Left lobe of liver (tissue), 2 donors: ENCODE measurements around the gene NUTF2. TPM values are rescaled to one million over a fixed set of nuclear protein-coding genes. Genes with fewer than 3 reads are reported as not detected.
"Not testable (repeated sequence)": the region's sequence is repeated elsewhere in the genome, so short reads cannot be mapped to it uniquely, and the experiment has no call there.

Experiments used
- ATAC-seq: fragments of 200-7000 bp; cut with Tn5 transposase; one replicate; pipeline ENCODE4 v1.9.1; 2020; ENCODE audit warnings: mild to moderate bottlenecking, moderate library complexity
- DNase-seq: peaks from one replicate; pipeline ENCODE4 v3.0.0-alpha.2; 2020; ENCODE audit warnings: low spot score
- total RNA-seq: library from RNA; stranded (reverse); gene quantifications from one replicate; pipeline ENCODE4 v1.2.1, GENCODE V29; 2021
- donor health status: DM: no; HTN: no; CAD: no; lungs with moderate emphysema.
- donor health status: DM: no; HTN: yes; CAD: no.

The NUTF2 gene
- total RNA-seq, 1 donor from 2014 or later, result 23.2 TPM

GRCh38 chr16:67862623-67863583 lies 16.2 kb downstream of the NUTF2 start:
- no peak for DNase-seq

GRCh38 chr16:67864044-67864443 lies 17.3 kb downstream of the NUTF2 start:
- ATAC-seq, DNase-seq: not testable (repeated sequence)

More at GRCh38 chr16:67862623-67863583, 16.2 kb downstream of the NUTF2 start:
- ATAC-seq, result no peak

- ATAC-seq (no peak), DNase-seq (no peak)
Measured at GRCh38 chr16:67864594-67864993, 17.9 kb downstream of the NUTF2 start.

- DNase-seq, result no peak
- peak; percentile 89 for ATAC-seq
Measured at GRCh38 chr16:67865318-67865717, 18.6 kb downstream of the NUTF2 start.

GRCh38 chr16:67868290-67868689 lies 21.6 kb downstream of the NUTF2 start:
- DNase-seq (no peak), ATAC-seq (no peak)

GRCh38 chr16:67869653-67870052 lies 22.9 kb downstream of the NUTF2 start:
- ATAC-seq (peak; percentile 17), DNase-seq (no peak)

- DNase-seq, result no peak
- no peak for ATAC-seq
Measured at GRCh38 chr16:67871256-67871655, 24.5 kb downstream of the NUTF2 start.

- DNase-seq (no peak), ATAC-seq (no peak)
Measured at GRCh38 chr16:67872131-67872630, 25.4 kb downstream of the NUTF2 start.

GRCh38 chr16:67872631-67873434 lies 26.1 kb downstream of the NUTF2 start, which contains the start of gene EDC4:
Gene EDC4 (plus strand): TSS chr16:67873052. CDS start chr16:67873262, 210 bp downstream.
- ATAC-seq (peak; percentile 92), DNase-seq (peak; percentile 88)

GRCh38 chr16:67873435-67874370 lies 27.0 kb downstream of the NUTF2 start:
- DNase-seq (no peak), ATAC-seq (peak; percentile 11)

- DNase-seq (no peak), ATAC-seq (no peak)
Measured at GRCh38 chr16:67874372-67874771, 27.6 kb downstream of the NUTF2 start.

GRCh38 chr16:67877064-67877463 lies 30.3 kb downstream of the NUTF2 start:
- ATAC-seq (no peak), DNase-seq (no peak)

GRCh38 chr16:67878232-67878631 lies 31.5 kb downstream of the NUTF2 start:
- DNase-seq, result no peak
- ATAC-seq, result no peak

- no peak for ATAC-seq
Measured at GRCh38 chr16:67878846-67879245, 32.1 kb downstream of the NUTF2 start.

GRCh38 chr16:67879462-67879861 lies 32.7 kb downstream of the NUTF2 start:
- no peak for ATAC-seq
- no peak for DNase-seq

More at GRCh38 chr16:67878846-67879245, 32.1 kb downstream of the NUTF2 start:
- DNase-seq, result no peak

- ATAC-seq (no peak), DNase-seq (no peak)
Measured at GRCh38 chr16:67879936-67880335, 33.2 kb downstream of the NUTF2 start.

GRCh38 chr16:67880584-67880983 lies 33.9 kb downstream of the NUTF2 start:
- ATAC-seq, result no peak

GRCh38 chr16:67881621-67882161 lies 35.0 kb downstream of the NUTF2 start:
- ATAC-seq, result no peak
- DNase-seq, result no peak

More at GRCh38 chr16:67880584-67880983, 33.9 kb downstream of the NUTF2 start:
- DNase-seq, result no peak

- peak; percentile 38 for ATAC-seq
- peak; percentile 61 for DNase-seq
Measured at GRCh38 chr16:67882374-67883145, 35.8 kb downstream of the NUTF2 start.
